Astrocyte of the cerebellum (primary cell): Measurements from ENCODE around the gene LNX2.

Source experiments
- DNase-seq: peaks from one replicate; pipeline ENCODE4 v3.0.0-alpha.2; 2011; ENCODE audit warnings: low read depth
- H3K4me3 ChIP-seq: 2 replicates; pipeline ENCODE4 v1.5.1; 2011; ENCODE audit warnings: mild to moderate bottlenecking, low read depth, low read length, moderate library complexity
- CTCF ChIP-seq: IDR thresholded peaks from 2 replicates; pipeline ENCODE4 v1.5.1; 2012; ENCODE audit warnings: low read length, low read depth, moderate library complexity, mild to moderate bottlenecking; ENCODE audit errors: missing control alignments
- in situ Hi-C: cut with HindIII; loops from 2 replicates; pipeline ENCODE4 v1.10.0; 2017; ENCODE audit warnings: low sequenced_read_pairs

Gene LNX2

GRCh38 chr13:27662738-27663470 is 42.6 kb upstream of the LNX2 start:
- no peak for TF ChIP-seq CTCF
- H3K4me3 ChIP-seq, result no peak overlapping the region
- no peak for DNase-seq
- in situ Hi-C loops, result no loop called here

GRCh38 chr13:27661017-27661416 is 40.7 kb upstream of the LNX2 start:
- in situ Hi-C loops, result no loop called here
- no peak for DNase-seq
- no peak for TF ChIP-seq CTCF
- no peak overlapping the region for H3K4me3 ChIP-seq

GRCh38 chr13:27660511-27660910 is 40.2 kb upstream of the LNX2 start:
- in situ Hi-C loops, result no loop called here
- no peak for DNase-seq
- H3K4me3 ChIP-seq, result no peak overlapping the region
- no peak for TF ChIP-seq CTCF

- in situ Hi-C loops, result no loop called here
- no peak overlapping the region for H3K4me3 ChIP-seq
- no peak for DNase-seq
- no peak for TF ChIP-seq CTCF
Observed at GRCh38 chr13:27659145-27659865, 39.0 kb upstream of the LNX2 start.

GRCh38 chr13:27658546-27658945 is 38.2 kb upstream of the LNX2 start:
- no peak overlapping the region for H3K4me3 ChIP-seq
- no peak for TF ChIP-seq CTCF
- DNase-seq, result no peak
- in situ Hi-C loops, result no loop called here

- in situ Hi-C loops, result no loop called here
- no peak for DNase-seq
- TF ChIP-seq CTCF, result no peak
- no peak overlapping the region for H3K4me3 ChIP-seq
Observed at GRCh38 chr13:27657724-27658123, 37.4 kb upstream of the LNX2 start.
